ENCODE measurements around the gene CLEC4G. TPM values are rescaled to one million over a fixed set of nuclear protein-coding genes. Genes with fewer than 3 reads are reported as not detected.

The CLEC4G gene, protein sequence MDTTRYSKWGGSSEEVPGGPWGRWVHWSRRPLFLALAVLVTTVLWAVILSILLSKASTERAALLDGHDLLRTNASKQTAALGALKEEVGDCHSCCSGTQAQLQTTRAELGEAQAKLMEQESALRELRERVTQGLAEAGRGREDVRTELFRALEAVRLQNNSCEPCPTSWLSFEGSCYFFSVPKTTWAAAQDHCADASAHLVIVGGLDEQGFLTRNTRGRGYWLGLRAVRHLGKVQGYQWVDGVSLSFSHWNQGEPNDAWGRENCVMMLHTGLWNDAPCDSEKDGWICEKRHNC
- total RNA-seq: not detected in 2 replicates

DNA sequence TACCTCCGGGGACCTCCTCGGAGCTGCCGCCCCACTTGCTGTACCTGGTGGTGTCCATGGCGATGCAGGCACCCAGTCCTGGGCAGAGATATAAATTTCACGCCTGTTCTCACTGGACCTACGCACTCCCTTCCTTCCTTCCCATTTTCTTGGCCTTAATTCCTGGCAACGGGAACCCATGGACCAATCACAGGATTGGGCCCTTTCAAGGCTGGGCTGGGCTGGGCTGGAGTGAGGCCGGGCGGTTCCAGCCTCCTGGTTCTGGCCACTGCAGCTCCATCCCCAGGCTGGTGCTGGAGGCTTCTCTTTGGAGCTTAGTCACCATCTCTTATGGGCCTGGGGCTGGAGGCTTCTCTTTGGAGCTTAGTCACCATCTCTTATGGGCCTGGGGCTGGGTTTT lies at the start of gene CLEC4G:
Gene CLEC4G, minus strand, starts transcription at position 66 of the 400 bp plus-strand sequence. Its CDS starts 8 bp downstream, at position 58.

DNA sequence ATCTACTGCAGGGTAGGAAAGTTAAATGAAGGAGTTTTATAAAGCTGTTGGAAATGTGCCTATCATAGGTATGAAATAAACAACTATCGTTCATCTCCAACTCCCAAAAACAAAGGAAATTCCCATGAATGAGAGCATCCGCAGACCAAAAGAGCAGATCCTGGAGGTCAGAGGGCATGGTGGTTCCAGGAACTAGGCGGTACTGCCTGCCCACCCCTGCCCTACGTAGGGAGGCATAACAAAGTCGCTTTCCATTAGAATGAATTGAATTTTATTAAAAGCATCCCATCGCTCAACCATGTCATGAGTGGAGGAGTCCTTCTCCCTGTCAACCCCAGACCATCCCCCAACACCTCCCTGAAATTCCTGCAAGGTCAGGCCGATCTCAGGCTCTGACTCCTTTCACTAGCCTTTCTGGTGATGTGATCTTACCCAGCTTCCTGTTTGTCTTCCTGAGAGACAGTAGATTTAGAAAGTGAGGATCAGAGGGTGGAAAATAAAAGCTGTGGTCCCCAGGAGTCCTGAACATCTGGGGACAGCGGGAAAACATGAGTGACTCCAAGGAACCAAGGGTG lies 30.9 kb upstream of the CLEC4G start, which contains the start of gene CLEC4M:
Gene CLEC4M, plus strand, starts transcription at position 525 of the 575 bp plus-strand sequence. Its CDS starts 24 bp downstream, at position 549.

DNA sequence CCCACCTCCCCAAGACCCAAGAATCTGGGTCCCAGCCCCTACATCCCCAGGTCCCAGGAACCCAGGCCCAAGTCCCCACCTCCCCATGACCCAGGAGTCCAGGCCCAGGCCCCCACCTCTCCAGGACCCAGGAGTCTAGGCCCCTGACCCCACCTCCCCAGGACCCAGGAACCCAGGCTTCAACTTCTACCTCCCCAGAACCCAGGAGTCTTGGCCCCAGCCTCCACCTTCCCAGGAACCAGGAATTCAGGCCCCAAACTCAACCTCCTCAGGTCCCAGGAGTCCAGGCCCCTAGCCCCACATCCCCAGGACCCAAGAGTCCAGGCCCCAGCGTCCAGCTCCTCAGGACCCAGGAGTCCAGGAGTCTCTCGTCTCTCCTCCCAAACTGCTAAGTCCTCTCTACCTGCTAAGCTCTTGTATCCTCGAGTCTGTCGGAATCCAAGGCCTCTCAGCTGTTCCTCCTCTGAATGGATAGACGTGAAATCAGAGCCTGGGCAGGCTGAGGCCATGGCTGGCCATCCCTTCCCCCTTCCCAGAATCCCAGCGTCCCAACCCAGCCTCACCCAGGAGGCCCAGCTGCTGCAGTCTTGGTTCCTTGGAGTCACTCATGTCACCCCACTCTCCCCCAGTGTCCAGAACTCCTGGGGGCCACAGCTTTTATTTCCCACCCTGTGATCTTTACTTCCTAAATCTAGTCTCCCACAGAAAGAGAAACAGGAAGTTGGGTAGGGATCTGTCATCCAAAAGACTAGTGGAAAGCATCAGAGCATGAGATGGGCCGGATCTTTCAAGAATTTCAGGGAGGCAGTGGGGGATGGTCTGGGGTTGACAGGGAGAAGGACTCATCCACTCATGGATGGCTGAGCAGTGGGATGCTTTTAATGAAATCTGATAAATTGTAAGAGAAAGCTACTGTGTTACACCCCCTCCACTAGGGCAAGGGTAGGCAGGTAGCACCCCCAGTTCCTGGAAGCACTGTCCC lies 15.3 kb upstream of the CLEC4G start, which contains the start of gene CD209:
Gene CD209, minus strand, starts transcription at position 632 of the 982 bp plus-strand sequence. Its CDS starts 23 bp downstream, at position 609.

DNA sequence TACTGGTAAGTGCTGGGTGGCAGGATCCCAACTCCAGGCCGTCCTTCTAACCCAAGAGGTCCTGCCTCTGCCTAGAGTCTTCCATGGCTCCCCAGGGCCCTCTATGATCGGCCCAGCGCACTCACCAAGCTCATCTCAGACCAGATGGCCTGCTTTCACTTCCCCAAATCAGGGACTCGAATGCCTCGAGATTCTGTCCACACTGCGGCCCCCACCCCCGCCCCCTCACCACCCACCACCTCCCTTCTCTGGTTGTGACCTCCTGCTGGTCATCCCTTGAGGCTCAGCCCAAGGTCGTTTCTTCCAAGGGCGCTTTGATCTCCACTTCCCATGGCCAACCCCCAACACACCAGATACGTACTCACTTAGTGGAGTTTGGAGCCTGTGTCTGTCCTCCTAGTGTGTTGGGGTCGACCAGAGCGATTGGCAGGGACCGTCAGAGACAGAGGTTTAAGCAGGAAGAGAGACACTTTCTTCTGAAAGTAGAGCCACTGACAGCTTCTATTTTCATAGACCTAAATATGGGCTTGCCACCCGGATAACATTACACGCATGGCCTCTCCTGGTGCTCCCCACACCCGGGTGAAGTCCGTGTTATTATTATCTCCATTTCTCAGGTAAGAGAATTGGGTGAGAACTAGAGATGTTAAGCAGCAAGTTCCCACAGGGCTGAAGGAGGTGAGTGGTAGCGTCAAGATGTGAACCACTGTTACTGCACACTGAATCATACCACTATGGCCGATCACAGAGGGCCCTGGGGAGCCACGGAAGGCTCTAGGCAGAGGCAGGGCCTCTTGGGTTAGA lies 30.1 kb downstream of the CLEC4G start, which contains the start of gene FCER2:
Gene FCER2, minus strand, starts transcription at position 478 of the 804 bp plus-strand sequence. CDS start 2,371 bp downstream, outside the sequence.

DNA sequence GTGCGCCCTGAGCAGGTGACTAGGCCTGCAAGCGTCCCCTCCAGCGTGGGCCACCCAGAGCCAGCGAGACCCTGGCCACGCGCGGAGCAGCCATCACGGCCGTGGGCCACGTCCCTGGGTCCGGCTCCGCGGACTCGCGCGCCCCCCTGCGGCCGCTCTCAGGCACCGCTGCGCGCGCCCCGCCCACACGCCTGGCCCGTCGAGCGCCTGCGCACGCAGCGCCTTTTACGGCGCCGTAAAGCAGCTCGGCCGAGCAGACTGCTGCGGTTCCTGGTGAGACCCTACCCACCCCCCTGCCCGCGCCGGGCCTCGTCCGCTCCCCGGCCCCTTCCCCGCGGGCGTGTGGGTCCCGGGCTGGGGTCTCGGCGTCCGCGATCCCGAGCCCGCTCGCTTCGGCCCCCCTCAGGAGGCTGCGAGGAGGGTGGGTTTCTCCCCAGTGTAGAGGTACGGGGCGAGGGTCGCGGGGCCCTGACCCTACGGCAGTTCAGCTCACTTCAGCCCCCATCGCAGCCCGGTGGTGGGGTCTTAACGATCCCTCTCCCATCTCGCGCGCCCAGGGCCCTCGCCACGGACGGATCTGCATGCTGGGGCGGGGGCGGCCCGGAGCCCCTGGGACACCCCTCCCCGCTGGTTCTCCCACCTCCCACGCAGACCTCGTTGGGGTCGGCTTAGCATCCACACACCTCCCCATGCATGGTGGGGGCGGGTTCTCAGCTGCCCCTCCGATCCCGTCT lies 51.1 kb downstream of the CLEC4G start, which contains the start of gene TRAPPC5:
Gene TRAPPC5, plus strand, starts transcription at position 228 of the 734 bp plus-strand sequence. CDS start 1,421 bp downstream, outside the sequence.

Other genes with a start within 250 kb of the CLEC4G start
- 1.6 and 1.7 TPM in 2 replicates for gene PEX11G, start 243.1 kb downstream of the CLEC4G start, total RNA-seq
- gene ZNF358, start 216.0 kb downstream of the CLEC4G start, total RNA-seq: 26.2 and 44.4 TPM in 2 replicates
- 9.1 and 9.3 TPM in 2 replicates for gene MCOLN1, start 209.5 kb downstream of the CLEC4G start, total RNA-seq
- 151 and 181 TPM in 2 replicates for gene PNPLA6, start 196.4 kb downstream of the CLEC4G start, total RNA-seq
- 0.33 TPM in 1 of 2 replicates, not detected in the other for gene CAMSAP3, start 136.2 kb downstream of the CLEC4G start, total RNA-seq
- gene XAB2, start 102.6 kb downstream of the CLEC4G start, total RNA-seq: 39.1 and 46.1 TPM in 2 replicates
- gene PET100, start 102.3 kb downstream of the CLEC4G start, total RNA-seq: 6.2 and 8.8 TPM in 2 replicates
- gene PCP2, start 98.4 kb downstream of the CLEC4G start, total RNA-seq: not detected in 2 replicates
- 29.4 and 29.8 TPM in 2 replicates for gene STXBP2, start 95.0 kb downstream of the CLEC4G start, total RNA-seq
- gene RETN, start 63.1 kb downstream of the CLEC4G start, total RNA-seq: not detected in 2 replicates
- gene MCEMP1, start 55.0 kb downstream of the CLEC4G start, total RNA-seq: not detected in 2 replicates
- 47.4 and 68.5 TPM in 2 replicates for gene TRAPPC5, start 51.3 kb downstream of the CLEC4G start, total RNA-seq
- not detected in 2 replicates for gene FCER2, start 30.0 kb downstream of the CLEC4G start, total RNA-seq
- gene CD209, start 15.4 kb upstream of the CLEC4G start, total RNA-seq: not detected in 2 replicates
- not detected in 2 replicates for gene CLEC4M, start 31.1 kb upstream of the CLEC4G start, total RNA-seq
- gene EVI5L, start 98.1 kb upstream of the CLEC4G start, total RNA-seq: 13.7 and 21.6 TPM in 2 replicates
- gene PRR36, start 142.3 kb upstream of the CLEC4G start, total RNA-seq: not detected in 2 replicates
- gene LRRC8E, start 156.4 kb upstream of the CLEC4G start, total RNA-seq: 1.1 and 1.3 TPM in 2 replicates
- 12.5 and 13.7 TPM in 2 replicates for gene MAP2K7, start 171.8 kb upstream of the CLEC4G start, total RNA-seq
- 0.29 and 2.0 TPM in 2 replicates for gene TGFBR3L, start 182.7 kb upstream of the CLEC4G start, total RNA-seq
- 21.2 and 21.8 TPM in 2 replicates for gene SNAPC2, start 188.2 kb upstream of the CLEC4G start, total RNA-seq
- 10.1 and 23.5 TPM in 2 replicates for gene CTXN1, start 194.0 kb upstream of the CLEC4G start, total RNA-seq
- gene TIMM44, start 211.6 kb upstream of the CLEC4G start, total RNA-seq: 44.7 and 44.8 TPM in 2 replicates